HG02870 (cell line): ENCODE results near the gene EDDM13.
"Not testable (repeated sequence)": the region's sequence is repeated elsewhere in the genome, so short reads cannot be mapped to it uniquely, and the experiment has no call there.

Source experiments
- ATAC-seq: cut with Tn5 transposase; IDR thresholded peaks from one replicate; pipeline ENCODE4 v1.9.1; 2021; ENCODE audit warnings: mild to moderate bottlenecking, moderate library complexity; ENCODE audit not compliant: unreplicated experiment

The EDDM13 gene

DNA sequence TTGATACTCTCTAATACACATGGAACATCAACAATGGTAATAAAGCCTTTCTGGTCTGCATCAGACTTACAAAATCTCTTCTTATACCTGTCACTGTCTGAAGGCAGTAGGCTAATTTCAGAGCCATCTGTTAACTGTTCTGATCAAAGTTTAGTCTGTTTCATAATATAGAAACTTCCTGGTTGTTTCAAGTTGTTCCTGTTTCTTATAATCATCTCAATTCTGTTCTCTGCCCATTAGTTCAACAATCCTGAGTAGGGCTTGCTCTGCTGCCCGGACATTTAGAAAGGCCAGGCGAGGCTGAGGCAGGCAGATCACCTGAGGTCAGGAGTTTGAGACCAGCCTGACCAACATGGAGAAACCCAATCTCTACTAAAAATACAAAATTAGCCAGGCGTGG lies 47.4 kb downstream of the EDDM13 start:
- no peak for ATAC-seq

DNA sequence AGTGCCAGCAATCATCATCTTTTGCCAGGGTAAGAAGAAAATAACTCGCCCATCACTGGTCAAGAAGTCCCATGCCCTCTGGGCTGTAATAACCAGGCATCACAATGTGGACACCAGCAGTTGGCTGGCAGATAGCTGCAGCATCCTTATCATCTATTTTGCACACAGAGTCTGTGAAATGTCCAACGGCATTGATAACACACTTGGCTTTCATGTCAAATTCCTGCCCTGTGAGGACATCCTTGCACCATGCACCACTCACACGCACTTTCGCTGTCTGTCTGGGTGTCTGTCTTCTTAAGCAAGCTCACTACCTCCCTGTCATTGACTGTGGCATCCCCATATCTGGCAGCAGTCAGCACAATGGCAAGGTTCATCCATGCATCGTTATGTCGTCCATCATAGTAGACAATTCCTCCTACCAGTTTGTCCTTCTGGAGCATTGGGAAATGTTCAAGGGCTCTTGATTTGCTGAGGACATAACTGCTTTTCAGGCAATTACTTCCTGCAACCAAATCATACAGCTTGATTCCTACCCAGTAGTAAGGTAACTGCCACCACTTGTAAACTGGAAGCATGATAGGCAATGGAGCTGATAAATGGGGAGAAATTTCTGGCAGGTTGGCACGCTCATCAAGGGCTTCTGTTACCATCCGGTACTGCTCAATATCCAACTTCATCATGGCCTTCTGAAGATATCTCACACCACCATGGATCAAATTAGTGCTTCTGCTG lies 48.9 kb downstream of the EDDM13 start:
- no peak for ATAC-seq

DNA sequence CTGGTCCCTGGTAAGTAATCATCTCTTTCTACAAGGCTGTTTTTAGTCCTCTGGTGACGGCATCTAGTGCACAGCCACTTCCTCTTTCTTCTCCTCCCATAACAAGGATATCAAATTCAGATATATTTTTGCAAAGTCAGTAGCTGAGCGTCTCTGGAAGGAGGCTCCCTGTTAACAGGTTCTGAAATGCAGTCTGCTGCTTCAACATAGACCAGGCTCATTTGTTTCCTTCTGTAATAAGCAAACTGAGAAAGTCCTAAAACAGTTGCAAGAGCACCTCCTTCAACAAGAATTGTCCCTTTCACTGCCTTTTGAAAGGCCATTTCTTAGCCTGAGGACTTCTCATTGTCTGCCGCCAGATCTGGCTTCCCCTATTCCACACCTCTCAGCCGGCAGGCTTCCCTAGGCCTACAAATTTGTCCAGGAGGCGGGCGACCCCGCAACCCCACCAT lies 49.5 kb downstream of the EDDM13 start:
- no peak for ATAC-seq

DNA sequence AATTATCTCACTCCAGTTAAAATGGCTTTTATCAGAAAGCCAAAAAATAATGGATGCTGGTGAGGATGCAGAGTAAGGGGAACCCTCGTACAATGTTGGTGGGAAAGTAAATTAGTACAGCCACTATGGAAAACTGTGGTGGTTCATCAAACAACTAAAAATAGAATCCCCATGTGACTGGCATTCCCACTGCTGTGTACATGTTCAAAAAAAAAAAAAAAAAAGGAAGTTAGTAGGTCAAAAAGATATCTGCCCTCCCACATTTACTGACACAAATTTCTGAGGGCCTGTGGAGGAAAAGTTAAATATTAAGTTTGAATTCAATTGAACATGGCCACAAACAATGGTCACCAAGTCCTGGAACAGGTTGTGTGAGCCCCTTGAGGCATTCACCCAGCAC lies 51.9 kb downstream of the EDDM13 start:
- ATAC-seq = no peak

DNA sequence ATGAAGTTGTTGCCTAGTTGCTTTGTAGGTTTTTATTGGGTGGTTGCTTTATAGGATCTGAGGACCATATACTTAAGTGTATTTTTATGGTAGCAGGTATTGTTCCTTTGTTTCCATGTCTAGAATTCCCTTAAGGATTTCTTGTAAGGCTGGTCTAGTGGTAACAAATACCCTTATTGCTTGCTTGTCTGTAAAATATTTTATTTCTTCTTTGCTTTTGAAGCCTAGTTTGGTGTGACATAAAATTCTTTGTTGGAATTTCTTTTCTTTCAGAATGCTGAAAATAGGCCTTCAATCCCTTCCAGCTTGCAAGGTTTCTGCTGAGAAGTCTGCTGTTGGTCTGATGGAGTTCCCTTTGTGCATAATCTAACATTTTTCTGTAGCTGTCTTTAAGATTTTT lies 60.1 kb downstream of the EDDM13 start:
- ATAC-seq = no peak

DNA sequence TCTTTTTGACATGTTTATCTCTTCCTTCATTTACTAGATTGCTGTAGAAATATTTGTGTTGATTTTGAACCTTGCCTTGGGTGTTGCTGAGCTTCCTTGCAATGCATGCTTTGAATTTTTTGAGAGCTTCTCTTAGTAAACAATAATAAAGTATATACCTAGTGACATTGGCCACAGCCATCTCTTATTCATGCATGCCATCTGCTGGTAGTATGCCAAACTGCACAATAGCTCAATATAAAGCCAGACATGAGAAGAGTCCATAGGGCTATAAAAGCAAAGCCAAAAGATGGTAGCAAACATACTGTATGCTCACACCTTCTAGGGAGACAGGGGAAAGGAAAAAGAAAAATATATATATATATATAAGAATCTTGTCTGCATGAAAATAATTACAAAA lies 61.0 kb downstream of the EDDM13 start:
- ATAC-seq = no peak

DNA sequence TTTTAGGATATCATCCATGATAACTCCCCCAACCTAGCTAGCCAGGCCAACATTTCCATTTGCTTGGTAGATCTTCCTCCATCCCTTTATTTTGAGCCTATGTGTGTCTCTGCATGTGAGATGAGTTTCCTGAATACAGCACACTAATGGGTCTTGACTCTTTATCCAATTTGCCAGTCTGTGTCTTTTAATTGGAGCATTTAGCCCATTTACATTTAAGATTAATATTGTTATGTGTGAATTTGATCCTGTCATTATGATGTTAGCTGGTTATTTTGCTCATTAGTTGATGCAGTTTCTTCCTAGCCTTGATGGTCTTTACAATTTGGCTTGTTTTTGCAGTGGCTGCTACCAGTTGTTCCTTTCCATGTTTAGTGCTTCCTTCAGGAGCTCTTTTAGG lies 62.8 kb downstream of the EDDM13 start:
- ATAC-seq = not testable (repeated sequence)

GRCh38 chr19:56337077-56337476 lies 64.5 kb downstream of the EDDM13 start:
- ATAC-seq = not testable (repeated sequence)

- not testable (repeated sequence) for ATAC-seq
These were observed 66.5 kb downstream of the EDDM13 start for GRCh38 chr19:56339031-56339430.

- ATAC-seq = no peak
These were observed 69.4 kb downstream of the EDDM13 start for GRCh38 chr19:56341948-56342347.

GRCh38 chr19:56347163-56347778 lies 74.7 kb downstream of the EDDM13 start:
- no peak for ATAC-seq

DNA sequence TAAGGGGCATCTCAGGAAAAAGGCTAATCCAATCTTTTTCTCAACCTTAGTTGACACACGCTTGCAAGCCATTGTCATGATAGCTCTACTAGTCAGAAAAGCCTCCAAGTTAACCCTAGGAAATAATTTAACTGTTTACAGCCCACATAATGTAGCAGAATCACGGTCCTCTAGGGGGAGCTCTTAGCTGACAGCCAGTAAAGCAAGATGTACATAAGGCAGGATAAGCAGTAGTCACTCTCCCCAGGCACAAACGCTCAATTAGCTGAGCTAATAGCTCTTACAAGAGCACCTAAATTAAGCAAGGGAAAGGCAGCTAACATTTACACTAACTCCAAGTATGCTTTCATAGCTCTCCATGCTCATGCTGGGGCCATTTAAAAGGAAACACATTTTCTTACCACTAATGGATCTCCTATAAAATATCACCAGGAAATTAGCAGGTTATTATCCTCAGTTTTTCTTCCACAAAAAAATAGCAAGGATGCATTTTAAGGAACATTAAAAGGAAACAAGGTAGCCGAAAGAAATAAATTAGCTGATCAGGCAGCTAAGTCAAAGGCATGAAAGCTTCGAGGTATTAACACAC lies 75.8 kb downstream of the EDDM13 start:
- no peak for ATAC-seq

- no peak for ATAC-seq
These were observed 78.0 kb downstream of the EDDM13 start for GRCh38 chr19:56350416-56351045.

DNA sequence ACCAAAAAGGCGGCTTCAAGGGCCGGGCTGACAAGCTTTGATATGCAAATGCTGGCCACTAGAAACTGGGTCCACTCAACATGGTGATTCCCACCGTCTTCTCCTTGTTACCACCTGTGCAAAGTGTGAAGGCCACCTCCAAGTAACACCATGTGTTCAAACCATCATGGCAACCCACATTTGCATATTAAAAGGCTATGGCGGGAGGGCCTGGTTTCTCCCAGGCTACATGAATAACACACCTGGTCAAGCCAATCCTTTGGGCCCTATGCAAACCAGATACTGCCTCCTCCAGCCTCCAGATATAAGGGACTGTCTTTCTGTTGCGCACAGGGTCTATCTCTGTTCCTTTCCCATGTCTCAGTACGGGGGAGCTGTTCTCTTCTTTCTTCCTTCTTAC lies 78.7 kb downstream of the EDDM13 start:
- ATAC-seq = no peak

- ATAC-seq = no peak
These were observed 83.0 kb downstream of the EDDM13 start for GRCh38 chr19:56355517-56355916.

DNA sequence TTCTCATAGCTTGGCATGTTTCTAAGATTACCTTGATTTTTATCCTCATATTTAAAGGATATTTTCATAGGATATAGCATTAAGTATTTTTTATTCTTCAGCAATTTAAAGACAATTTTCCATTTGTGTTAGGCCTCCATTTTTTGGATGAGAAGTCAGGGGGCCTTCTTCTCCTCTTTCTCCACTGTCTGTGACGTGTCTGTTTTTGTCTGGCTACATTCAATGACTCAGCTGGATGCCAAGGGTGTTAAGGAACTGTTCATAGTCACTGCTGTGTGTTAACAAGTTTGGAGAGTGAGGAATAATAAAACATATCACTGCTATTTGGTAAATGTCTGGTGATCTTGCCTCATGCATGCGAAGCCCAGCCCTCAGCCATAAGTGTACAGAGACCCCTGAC lies 84.4 kb downstream of the EDDM13 start:
- no peak for ATAC-seq
